Smooth muscle cell (in vitro differentiated cells): ENCODE data around the gene TNFSF18. TPM values are rescaled to one million over a fixed set of nuclear protein-coding genes. Genes with fewer than 3 reads are reported as not detected.

ENCODE experiments used
- DNase-seq: peaks from one replicate; lab custom pipeline; 2025; ENCODE audit not compliant: unreplicated experiment; lab: John Stamatoyannopoulos, UW
- H2AFZ ChIP-seq: fragments of 200-600 bp; sonication (generic); 2 replicates; pipeline ENCODE4 v1.6.0; 2016; ENCODE audit warnings: antibody characterized with exemption, low read depth, mild to moderate bottlenecking
- H3F3A ChIP-seq: fragments of 200-600 bp; sonication (generic); 2 replicates; pipeline ENCODE4 v1.6.0; 2017; ENCODE audit warnings: antibody characterized with exemption, low read depth
- H3K27ac ChIP-seq: fragments of 200-600 bp; sonication (generic); 2 replicates; pipeline ENCODE4 v1.5.1; 2016; ENCODE audit warnings: low read depth, mild to moderate bottlenecking
- H3K27me3 ChIP-seq: fragments of 200-600 bp; sonication (generic); 2 replicates; pipeline ENCODE4 v1.6.1; 2016; ENCODE audit warnings: low read depth, mild to moderate bottlenecking
- H3K36me3 ChIP-seq: fragments of 200-600 bp; sonication (generic); 2 replicates; pipeline ENCODE4 v1.5.1; 2016; ENCODE audit warnings: low read depth
- H3K4me1 ChIP-seq: fragments of 200-600 bp; sonication (generic); 2 replicates; pipeline ENCODE4 v1.5.1; 2016; ENCODE audit warnings: low read depth
- H3K4me2 ChIP-seq: fragments of 200-600 bp; sonication (generic); 2 replicates; pipeline ENCODE4 v1.6.0; 2016; ENCODE audit warnings: mild to moderate bottlenecking
- H3K4me3 ChIP-seq: fragments of 200-600 bp; sonication (generic); 2 replicates; pipeline ENCODE4 v1.5.1; 2016; ENCODE audit warnings: mild to moderate bottlenecking
- H3K79me2 ChIP-seq: fragments of 200-600 bp; sonication (generic); 2 replicates; pipeline ENCODE4 v1.6.0; 2016; ENCODE audit warnings: low read depth, mild to moderate bottlenecking
- H3K9ac ChIP-seq: fragments of 200-600 bp; sonication (generic); 2 replicates; pipeline ENCODE4 v1.6.0; 2016; ENCODE audit warnings: low read depth
- H3K9me3 ChIP-seq: fragments of 200-600 bp; sonication (generic); replicated peaks from 2 replicates; pipeline ENCODE4 v1.5.1; 2016; ENCODE audit warnings: low read depth
- H4K20me1 ChIP-seq: fragments of 200-600 bp; sonication (generic); 2 replicates; pipeline ENCODE4 v1.6.0; 2016; ENCODE audit warnings: low read depth
- CTCF ChIP-seq: fragments of 200-600 bp; sonication (generic); IDR thresholded peaks from 2 replicates; pipeline ENCODE4 v1.5.1; 2017; ENCODE audit warnings: borderline replicate concordance, mild to moderate bottlenecking, antibody characterized with exemption; ENCODE audit not compliant: insufficient read depth, poor library complexity, severe bottlenecking
- WGBS: methylation state at CpG from one replicate; pipeline ENCODE4 v1.1.7; 2016; ENCODE audit warnings: low lambda C conversion rate; 5-methylcytosine and 5-hydroxymethylcytosine counted together
- polyA plus RNA-seq: library from polyadenylated mRNA; unstranded; fragments of >200 nt; fragmentation: Nextera tagmentation; extraction: Ambion mirVana; gene quantifications from 2 replicates; pipeline ENCODE4 v1.2.1, GENCODE V29; 2016
- total RNA-seq: library from RNA; depleted of rRNA; stranded (reverse); fragments of >200 nt; gene quantifications from 2 replicates; pipeline ENCODE4 v1.2.3, GENCODE V29; 2014

TNFSF18 gene
- total and polyA plus RNA-seq, 2 experiments from 2014 or later: 0.23 TPM; not detected in 1

DNA sequence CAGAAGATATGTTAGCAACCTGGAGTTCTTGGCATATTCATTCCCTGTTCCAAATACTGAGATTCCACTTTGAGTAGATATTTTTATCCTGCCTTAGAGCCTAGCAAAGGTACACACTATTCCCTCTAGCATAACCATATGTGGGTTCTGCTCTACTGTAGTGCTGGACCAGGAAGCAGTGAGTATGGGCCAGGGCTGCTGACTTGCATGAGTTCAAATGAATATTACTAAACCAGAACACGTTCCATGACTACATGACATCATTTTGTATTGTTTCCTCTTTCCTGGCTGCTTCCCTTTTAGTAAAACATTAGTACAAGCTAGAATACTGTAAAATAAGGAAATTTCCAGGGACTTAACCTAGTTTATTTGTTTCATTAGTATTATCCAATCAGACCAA, 41.1 kb downstream of the TNFSF18 start:
- Histone ChIP-seq H4K20me1 (no peaks in the 10 kb centered on the region), H3K4me3 (no peak overlapping the region), H3K27me3 (no peaks in the 10 kb centered on the region), H2AFZ (no peak overlapping the region), H3K79me2 (no peaks in the 10 kb centered on the region), H3K27ac (no peak overlapping the region), H3K4me2 (no peak overlapping the region), H3K9me3 (no peaks in the 10 kb centered on the region), H3F3A (no peaks in the 10 kb centered on the region), H3K9ac (no peak overlapping the region), H3K4me1 (no peaks in the 10 kb centered on the region), H3K36me3 (no peaks in the 10 kb centered on the region)
- 71% methylated on average over 1 of the region's 1 CpG for WGBS
- no peak for DNase-seq
- no peak for TF ChIP-seq CTCF

- H3K27me3 ChIP-seq: no peaks in the 10 kb centered on the region
- H3K4me3 ChIP-seq: no peak overlapping the region
- no peak for TF ChIP-seq CTCF
- H3K36me3 ChIP-seq: no peaks in the 10 kb centered on the region
- no peaks in the 10 kb centered on the region for H3K79me2 ChIP-seq
- H3K27ac ChIP-seq: no peak overlapping the region
- WGBS: 89% methylated on average over 2 of the region's 2 CpGs
- H4K20me1 ChIP-seq: no peaks in the 10 kb centered on the region
- no peak for DNase-seq
- no peaks in the 10 kb centered on the region for H3F3A ChIP-seq
- H2AFZ ChIP-seq: no peak overlapping the region
- H3K9me3 ChIP-seq: peaks cover 6% of the 10 kb centered on the region
- no peak overlapping the region for H3K4me2 ChIP-seq
- H3K4me1 ChIP-seq: no peaks in the 10 kb centered on the region
- no peak overlapping the region for H3K9ac ChIP-seq
Measured at GRCh38 chr1:173005196-173005864, 45.4 kb downstream of the TNFSF18 start.

- H3K79me2 ChIP-seq: no peaks in the 10 kb centered on the region
- H3K36me3 ChIP-seq: no peaks in the 10 kb centered on the region
- no peak overlapping the region for H3K4me2 ChIP-seq
- TF ChIP-seq CTCF: no peak
- H3K9me3 ChIP-seq: peaks cover 6% of the 10 kb centered on the region
- no peaks in the 10 kb centered on the region for H3K27me3 ChIP-seq
- H3F3A ChIP-seq: no peaks in the 10 kb centered on the region
- H3K4me3 ChIP-seq: no peak overlapping the region
- H4K20me1 ChIP-seq: no peaks in the 10 kb centered on the region
- DNase-seq: no peak
- no peak overlapping the region for H3K27ac ChIP-seq
- H2AFZ ChIP-seq: no peak overlapping the region
- H3K9ac ChIP-seq: no peak overlapping the region
- 88% methylated on average over 6 of the region's 6 CpGs for WGBS
- no peaks in the 10 kb centered on the region for H3K4me1 ChIP-seq
Measured at GRCh38 chr1:173002891-173003838, 47.6 kb downstream of the TNFSF18 start.
